Osteoblast (primary cell): Measurements from ENCODE around the gene COL5A2. TPM values are rescaled to one million over a fixed set of nuclear protein-coding genes. Genes with fewer than 3 reads are reported as not detected.

Experiments used
- DNase-seq: peaks from one replicate; pipeline ENCODE4 v3.0.0; 2011; ENCODE audit warnings: low spot score, mixed read lengths; ENCODE audit not compliant: insufficient read length; ENCODE audit errors: missing footprints
- H2AFZ ChIP-seq: 2 replicates; pipeline ENCODE4 v1.6.0; 2011; ENCODE audit warnings: mild to moderate bottlenecking, low read length
- H3K27ac ChIP-seq: 2 replicates; pipeline ENCODE4 v1.5.1; 2011; ENCODE audit warnings: mild to moderate bottlenecking, low read depth, low read length, moderate library complexity
- H3K27me3 ChIP-seq: 2 replicates; pipeline ENCODE4 v1.6.0; 2012; ENCODE audit warnings: mild to moderate bottlenecking, control low read depth, inconsistent platforms, low read length, moderate library complexity; ENCODE audit not compliant: insufficient read depth
- H3K36me3 ChIP-seq: 2 replicates; pipeline ENCODE4 v1.5.1; 2011; ENCODE audit warnings: mild to moderate bottlenecking, low read length, control low read depth, moderate library complexity; ENCODE audit not compliant: insufficient read depth
- H3K4me1 ChIP-seq: 2 replicates; pipeline ENCODE4 v1.5.1; 2011; ENCODE audit warnings: mild to moderate bottlenecking, low read length, control low read depth, moderate library complexity; ENCODE audit not compliant: insufficient read depth
- H3K4me2 ChIP-seq: 2 replicates; pipeline ENCODE4 v1.6.0; 2011; ENCODE audit warnings: mild to moderate bottlenecking, low read length; ENCODE audit not compliant: insufficient read depth
- H3K4me3 ChIP-seq: fragments of 200-600 bp; sonication (generic); 3 replicates; pipeline ENCODE4 v1.5.1; 2012; ENCODE audit warnings: mild to moderate bottlenecking, low read length, inconsistent platforms; ENCODE audit not compliant: insufficient read depth
- H3K79me2 ChIP-seq: 2 replicates; pipeline ENCODE4 v1.6.0; 2012; ENCODE audit warnings: mild to moderate bottlenecking, low read length, control low read depth, inconsistent platforms; ENCODE audit not compliant: insufficient read depth
- H3K9me3 ChIP-seq: 2 replicates; pipeline ENCODE4 v1.5.1; 2011; ENCODE audit warnings: low read depth, low read length, control low read depth
- H4K20me1 ChIP-seq: 2 replicates; pipeline ENCODE4 v1.6.0; 2012; ENCODE audit warnings: mild to moderate bottlenecking, low read length, control low read depth; ENCODE audit not compliant: insufficient read depth
- CTCF ChIP-seq: IDR thresholded peaks from 2 replicates; pipeline ENCODE4 v1.5.1; 2011; ENCODE audit warnings: mild to moderate bottlenecking, low read depth, low read length, moderate library complexity; ENCODE audit errors: extremely low read depth
- total RNA-seq: library from RNA; depleted of rRNA; stranded (reverse); fragments of >200 nt; gene quantifications from 2 replicates; pipeline ENCODE4 v1.2.3, GENCODE V29; 2012

COL5A2 gene
- total RNA-seq, 1 donor, result 879 TPM

- Histone ChIP-seq H3K27ac (peak overlapping the region; percentile 33), H3K4me2 (no peak overlapping the region), H3K9me3 (no peaks in the 10 kb centered on the region), H4K20me1 (no peaks in the 10 kb centered on the region), H3K27me3 (no peaks in the 10 kb centered on the region), H2AFZ (no peak overlapping the region), H3K36me3 (peaks cover 29% of the 10 kb centered on the region), H3K4me3 (no peak overlapping the region), H3K79me2 (no peaks in the 10 kb centered on the region), H3K4me1 (peaks cover 28% of the 10 kb centered on the region)
- TF ChIP-seq CTCF, result no peak
- no peak for DNase-seq
These were observed 165.0 kb downstream of the COL5A2 start for GRCh38 chr2:189014449-189015138.

GRCh38 chr2:189013671-189014448 is 165.7 kb downstream of the COL5A2 start:
- peak overlapping the region; percentile 33 for H3K27ac ChIP-seq
- no peaks in the 10 kb centered on the region for H4K20me1 ChIP-seq
- H2AFZ ChIP-seq, result no peak overlapping the region
- peaks cover 21% of the 10 kb centered on the region for H3K4me1 ChIP-seq
- H3K79me2 ChIP-seq, result no peaks in the 10 kb centered on the region
- no peak overlapping the region for H3K4me3 ChIP-seq
- TF ChIP-seq CTCF, result no peak
- DNase-seq, result no peak
- H3K4me2 ChIP-seq, result no peak overlapping the region
- peaks cover 35% of the 10 kb centered on the region for H3K36me3 ChIP-seq
- no peaks in the 10 kb centered on the region for H3K9me3 ChIP-seq
- no peaks in the 10 kb centered on the region for H3K27me3 ChIP-seq

- H3K79me2 ChIP-seq, result no peaks in the 10 kb centered on the region
- no peaks in the 10 kb centered on the region for H3K27me3 ChIP-seq
- H3K36me3 ChIP-seq, result peaks cover 43% of the 10 kb centered on the region
- no peaks in the 10 kb centered on the region for H4K20me1 ChIP-seq
- H3K4me2 ChIP-seq, result no peak overlapping the region
- no peak for TF ChIP-seq CTCF
- DNase-seq, result no peak
- H3K4me3 ChIP-seq, result no peak overlapping the region
- H3K4me1 ChIP-seq, result peaks cover 13% of the 10 kb centered on the region
- no peak overlapping the region for H2AFZ ChIP-seq
- no peak overlapping the region for H3K27ac ChIP-seq
- no peaks in the 10 kb centered on the region for H3K9me3 ChIP-seq
These were observed 166.5 kb downstream of the COL5A2 start for GRCh38 chr2:189013031-189013430.

GRCh38 chr2:189012351-189012750 is 167.2 kb downstream of the COL5A2 start:
- H3K4me3 ChIP-seq, result no peak overlapping the region
- H3K36me3 ChIP-seq, result peaks cover 50% of the 10 kb centered on the region
- no peak for TF ChIP-seq CTCF
- no peaks in the 10 kb centered on the region for H3K27me3 ChIP-seq
- H3K4me2 ChIP-seq, result no peak overlapping the region
- no peak for DNase-seq
- H3K9me3 ChIP-seq, result no peaks in the 10 kb centered on the region
- no peaks in the 10 kb centered on the region for H4K20me1 ChIP-seq
- H2AFZ ChIP-seq, result no peak overlapping the region
- H3K79me2 ChIP-seq, result no peaks in the 10 kb centered on the region
- H3K4me1 ChIP-seq, result peaks cover 8% of the 10 kb centered on the region
- no peak overlapping the region for H3K27ac ChIP-seq
